Cardiac fibroblast (primary cell): ENCODE measurements around the gene TBC1D24.

ENCODE experiments used
- DNase-seq, 2 donors: peaks; one replicate each; pipeline versions ENCODE4 v3.0.0 to v3.0.0-alpha.2; 2010; ENCODE audit warnings: low read depth in 2 of 2
- H3K4me3 ChIP-seq, 2 donors: replicated peaks in 1 of 2; 1 replicate in 1 of 2; 2 replicates in 1 of 2; pipeline ENCODE4 v1.5.1; 2011; ENCODE audit warnings: low read depth in 2 of 2, low read length in 2 of 2, mild to moderate bottlenecking in 2 of 2, moderate library complexity in 1 of 2
- TF ChIP-seq, protein P1 (sequence below): IDR thresholded peaks from one replicate; pipeline ENCODE4 v1.5.1; 2011; ENCODE audit warnings: low read depth, mild to moderate bottlenecking, low read length, inconsistent platforms

TBC1D24 gene

DNA sequence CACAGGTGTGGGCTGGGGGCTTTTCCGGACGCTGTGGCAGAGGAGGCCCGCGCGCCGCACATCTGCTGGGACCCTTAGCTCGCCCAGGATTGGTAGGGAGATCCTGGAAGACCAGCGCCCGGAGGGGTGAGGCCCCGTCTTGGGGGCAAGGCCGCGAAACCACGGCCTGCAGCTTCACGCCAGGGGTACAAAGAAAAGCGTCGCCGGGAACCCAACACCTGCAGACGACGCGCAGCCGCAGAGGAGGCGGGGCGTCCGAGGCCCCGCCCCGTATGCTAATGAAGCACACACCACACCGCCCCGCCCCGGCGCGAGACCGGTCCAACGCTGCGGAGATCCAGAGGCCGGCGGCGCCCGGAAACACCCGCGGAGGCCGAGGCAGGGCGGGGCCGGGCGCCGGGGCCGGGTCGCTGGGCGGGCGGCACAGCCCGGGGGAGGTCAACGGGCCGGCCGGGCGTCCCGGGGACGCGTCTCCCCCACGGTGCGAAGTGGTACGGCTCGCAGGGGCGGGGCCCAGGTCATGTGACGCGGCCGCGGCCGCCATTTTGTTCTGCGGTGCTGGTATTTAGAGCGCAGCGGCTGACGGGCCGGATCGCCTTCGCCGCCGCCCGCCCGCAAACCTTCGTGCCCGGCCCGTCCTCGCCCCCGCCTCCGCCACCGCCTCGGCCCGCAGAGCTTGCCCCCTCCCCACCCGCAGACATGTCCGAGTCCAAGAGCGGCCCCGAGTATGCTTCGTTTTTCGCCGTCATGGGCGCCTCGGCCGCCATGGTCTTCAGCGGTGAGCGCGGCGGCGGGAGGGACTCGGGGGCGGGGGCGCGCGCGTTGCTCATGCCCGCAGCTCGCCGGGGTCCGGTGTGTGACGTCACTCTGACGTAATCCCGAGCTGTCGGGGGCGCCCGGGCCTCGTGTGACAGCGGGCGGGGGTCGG, 38.7 kb downstream of the TBC1D24 start, which contains the start of gene ATP6V0C:
ATP6V0C (plus strand) TSS at position 548 of the 928 bp plus-strand sequence; CDS start at position 700, 152 bp downstream.
- TF ChIP-seq, protein P1, sequence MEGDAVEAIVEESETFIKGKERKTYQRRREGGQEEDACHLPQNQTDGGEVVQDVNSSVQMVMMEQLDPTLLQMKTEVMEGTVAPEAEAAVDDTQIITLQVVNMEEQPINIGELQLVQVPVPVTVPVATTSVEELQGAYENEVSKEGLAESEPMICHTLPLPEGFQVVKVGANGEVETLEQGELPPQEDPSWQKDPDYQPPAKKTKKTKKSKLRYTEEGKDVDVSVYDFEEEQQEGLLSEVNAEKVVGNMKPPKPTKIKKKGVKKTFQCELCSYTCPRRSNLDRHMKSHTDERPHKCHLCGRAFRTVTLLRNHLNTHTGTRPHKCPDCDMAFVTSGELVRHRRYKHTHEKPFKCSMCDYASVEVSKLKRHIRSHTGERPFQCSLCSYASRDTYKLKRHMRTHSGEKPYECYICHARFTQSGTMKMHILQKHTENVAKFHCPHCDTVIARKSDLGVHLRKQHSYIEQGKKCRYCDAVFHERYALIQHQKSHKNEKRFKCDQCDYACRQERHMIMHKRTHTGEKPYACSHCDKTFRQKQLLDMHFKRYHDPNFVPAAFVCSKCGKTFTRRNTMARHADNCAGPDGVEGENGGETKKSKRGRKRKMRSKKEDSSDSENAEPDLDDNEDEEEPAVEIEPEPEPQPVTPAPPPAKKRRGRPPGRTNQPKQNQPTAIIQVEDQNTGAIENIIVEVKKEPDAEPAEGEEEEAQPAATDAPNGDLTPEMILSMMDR: no peak
- peak; percentile 83 to 91 for DNase-seq

DNA sequence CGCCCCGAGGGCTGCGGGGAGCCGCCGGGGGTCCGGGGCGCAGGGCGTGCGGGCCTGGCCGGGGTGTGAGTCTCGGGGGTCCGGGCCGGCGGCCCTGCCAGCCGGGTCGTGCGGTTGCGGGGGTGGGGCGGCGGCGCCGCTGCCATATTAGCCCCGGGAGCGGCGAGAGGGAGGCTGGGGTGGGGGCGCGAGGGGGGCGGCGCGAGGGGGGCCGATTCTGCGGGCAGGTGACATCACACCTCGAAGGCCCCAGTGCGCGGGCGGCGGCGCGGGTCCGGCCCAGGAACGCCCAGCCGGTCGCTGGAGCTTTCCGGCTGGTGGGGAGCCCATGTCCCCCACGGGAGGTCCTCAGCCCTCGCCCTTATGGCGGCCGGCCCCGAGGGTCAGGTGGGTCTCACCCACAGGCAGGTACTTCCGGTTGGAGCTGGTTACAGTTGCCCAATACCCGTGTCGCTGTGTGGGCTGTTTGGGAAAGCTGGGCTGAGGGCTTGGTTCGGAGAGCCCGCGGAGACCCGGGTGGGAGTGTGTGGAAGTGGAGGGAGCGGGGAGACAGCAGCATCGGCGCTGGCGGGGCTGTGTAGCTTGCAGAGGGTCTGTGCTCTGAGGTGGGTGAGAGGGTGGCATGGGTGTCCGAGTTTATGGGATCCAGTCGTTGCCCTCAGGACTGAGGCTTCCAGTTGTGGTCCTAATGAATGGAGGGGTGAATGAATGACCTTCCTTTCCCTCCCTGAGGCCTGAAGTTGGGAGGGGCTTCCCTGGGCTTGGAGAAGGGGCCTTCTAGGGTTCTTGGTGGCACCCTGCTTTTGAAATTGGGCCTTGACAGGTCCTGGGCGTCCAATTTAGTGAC, 39.6 kb downstream of the TBC1D24 start:
- TF ChIP-seq, protein P1: no peak
- no peak for DNase-seq

More for the DNA sequence above, 38.7 kb downstream of the TBC1D24 start, which contains the start of gene ATP6V0C:
- H3K4me3 ChIP-seq: peak within 1 kb of the TSS; percentile 87

DNA sequence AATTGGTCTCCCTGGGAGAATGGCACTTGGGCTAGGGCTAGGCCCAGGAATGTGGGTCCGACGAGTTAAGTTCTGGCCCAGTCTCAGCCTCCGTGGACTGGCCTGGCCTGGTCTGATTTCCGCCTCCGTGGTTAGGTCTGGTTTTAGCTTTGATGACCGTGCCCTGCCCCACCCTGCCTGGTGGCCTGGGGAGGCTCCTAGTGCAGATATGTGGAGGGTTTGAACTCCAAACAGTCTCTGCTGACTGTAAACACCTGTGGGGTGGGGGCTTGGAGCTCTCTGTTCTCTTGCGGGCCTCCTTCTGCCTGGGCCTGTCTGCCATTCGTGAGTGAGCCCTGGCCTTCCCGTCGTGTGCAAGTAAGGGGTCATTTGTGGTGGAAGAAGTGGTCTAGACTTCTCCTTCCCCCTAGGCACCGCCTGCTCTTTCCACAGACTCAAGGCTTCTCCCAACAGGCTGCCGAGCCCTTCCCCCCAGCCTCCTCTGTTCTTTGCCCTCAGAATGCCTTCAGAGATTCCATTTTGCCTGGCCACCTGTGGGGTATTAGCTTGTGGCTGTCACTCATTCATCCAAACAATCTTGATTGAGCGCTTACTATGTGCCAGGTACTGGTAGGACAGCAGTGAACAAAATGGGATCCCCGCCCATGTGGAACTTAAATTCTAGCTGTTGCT, 40.4 kb downstream of the TBC1D24 start:
- H3K4me3 ChIP-seq: peak overlapping the region; percentile 87
- no peak for DNase-seq
- TF ChIP-seq, protein P1: no peak

More for the DNA sequence above, 39.6 kb downstream of the TBC1D24 start:
- H3K4me3 ChIP-seq: peak overlapping the region; percentile 87

DNA sequence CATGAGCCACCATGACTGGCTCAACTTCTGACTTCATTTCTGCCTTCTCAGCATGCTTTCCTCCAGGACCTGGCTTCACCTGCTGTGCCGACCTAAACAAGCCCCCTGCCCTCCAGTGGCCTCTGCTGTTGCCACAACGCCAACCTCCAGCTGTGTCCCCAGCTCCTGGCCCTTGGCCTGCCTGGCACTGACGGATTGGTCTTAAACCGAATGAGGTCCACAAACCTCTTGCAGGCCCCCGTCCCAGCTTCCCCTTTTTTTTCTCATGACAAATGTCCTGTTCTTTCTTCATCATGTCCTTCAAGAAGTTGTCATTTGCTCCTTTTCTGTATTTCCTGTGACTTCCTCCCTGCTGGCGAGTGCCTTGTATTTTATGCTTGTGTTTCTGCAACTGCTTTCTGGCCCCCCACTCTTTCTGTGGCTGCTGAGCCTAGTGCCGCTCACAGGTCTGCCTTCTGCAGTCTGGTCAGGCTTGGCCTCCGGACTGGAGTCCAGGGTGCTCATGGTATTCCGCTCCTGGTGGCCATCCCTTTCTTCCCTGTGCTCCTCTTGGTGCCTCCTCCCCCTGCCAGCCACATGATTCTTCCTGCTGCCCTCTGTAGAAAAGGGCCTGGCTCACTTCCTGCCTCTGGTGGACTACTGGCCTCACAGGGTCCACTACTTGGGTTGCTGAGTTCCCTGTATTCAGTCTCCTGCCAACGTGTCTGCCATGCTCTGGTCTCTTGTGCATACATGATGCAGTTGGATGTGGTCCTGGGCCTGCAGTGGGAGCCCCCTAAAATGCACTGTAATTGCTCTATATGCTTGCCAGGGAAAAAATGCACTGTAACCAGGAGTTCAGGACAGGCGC, 41.7 kb downstream of the TBC1D24 start:
- TF ChIP-seq, protein P1: no peak
- H3K4me3 ChIP-seq: peak overlapping the region in 1 of 2 donors; percentile 18
- DNase-seq: no peak

DNA sequence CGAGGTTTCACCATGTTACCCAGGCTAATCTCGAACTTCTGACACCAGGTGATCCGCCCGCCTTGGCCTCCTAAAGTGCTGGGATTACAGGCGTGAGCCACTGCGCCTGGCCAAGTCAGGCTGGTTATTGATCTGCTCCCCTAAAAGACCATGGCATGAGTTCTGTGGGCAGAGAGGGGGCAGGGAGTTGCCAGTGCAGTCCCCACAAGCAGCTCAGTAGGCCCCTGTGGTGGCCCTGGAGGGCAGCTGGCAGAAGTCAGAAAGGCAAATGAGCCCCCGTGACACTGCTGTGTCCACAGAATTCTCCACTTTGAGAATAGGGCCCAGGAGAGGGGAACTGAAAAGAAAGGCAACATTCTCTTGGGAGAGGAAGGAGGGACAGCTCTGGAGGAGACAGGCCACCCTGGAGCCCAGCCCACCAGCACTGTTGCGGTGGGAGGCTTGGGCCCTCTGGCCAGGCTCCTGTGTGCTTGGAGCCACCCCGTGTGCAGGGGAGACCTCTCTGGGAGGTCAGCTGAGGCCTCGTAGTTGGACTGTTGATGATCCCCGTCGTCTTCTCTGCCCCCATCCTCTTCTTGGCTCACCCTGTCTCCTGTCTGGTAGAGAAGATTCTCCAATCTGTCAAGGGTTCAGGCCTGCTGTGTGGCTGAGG, 43.2 kb downstream of the TBC1D24 start:
- H3K4me3 ChIP-seq: no peak overlapping the region
- no peak for DNase-seq
- TF ChIP-seq, protein P1: no peak
